Activated naive CD4-positive, alpha-beta T cell treated with anti-CD3 and anti-CD28 coated beads, Interleukin-2, amount 50 U/mL, for 72 hours (primary cell): ENCODE measurements around the gene CEP170B. TPM values are rescaled to one million over a fixed set of nuclear protein-coding genes. Genes with fewer than 3 reads are reported as not detected.
A peak's percentile ranks its signal among the peaks of the same experiment; 100 is the strongest.

Experiments used
- ATAC-seq, 2 donors: fragments of 150-1000 bp; cut with Tn5 transposase; 2 replicates each; pipeline ENCODE4 v1.10.0; 2021; ENCODE audit warnings: mild to moderate bottlenecking in 2 of 2, moderate library complexity in 2 of 2
- DNase-seq, 2 donors: peaks; one replicate each; pipeline ENCODE4 v3.0.0; 2021 to 2022; ENCODE audit warnings: low spot score in 2 of 2
- H3K27ac Mint-ChIP-seq, 2 donors: one replicate each; pipeline ENCODE4 v1.8.0; 2022; ENCODE audit warnings: mild to moderate bottlenecking in 2 of 2, mixed read lengths in 2 of 2
- H3K36me3 Mint-ChIP-seq, 2 donors: one replicate each; pipeline ENCODE4 v1.8.0; 2022; ENCODE audit warnings: mixed read lengths in 2 of 2
- H3K9me3 Mint-ChIP-seq, 2 donors: one replicate each; pipeline ENCODE4 v1.8.0; 2022; ENCODE audit warnings: mixed read lengths in 2 of 2
- total RNA-seq, 2 donors: library from RNA; stranded (reverse); gene quantifications; one replicate each; pipeline ENCODE4 v1.2.3, GENCODE V29; 2022

CEP170B gene
- total RNA-seq, 2 donors from 2014 or later = 6.0 to 9.4 TPM

DNA sequence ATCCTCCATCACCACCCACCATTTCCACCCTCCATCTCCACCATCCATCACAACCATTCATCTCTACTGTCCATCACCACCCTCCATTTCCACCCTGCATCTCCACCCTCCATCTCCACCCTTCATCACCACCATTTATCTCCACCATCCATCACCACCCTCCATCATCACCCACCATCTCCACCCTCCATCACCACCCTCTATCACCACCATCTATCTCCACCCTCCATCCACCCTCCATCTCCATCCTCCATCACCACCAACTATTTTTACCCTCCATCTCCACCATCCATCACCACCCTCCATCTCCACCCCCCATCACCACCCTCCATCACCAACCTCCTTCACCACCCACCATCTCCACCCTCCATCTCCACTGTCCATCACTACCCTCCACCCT is 4.7 kb upstream of the CEP170B start:
- Mint-ChIP-seq H3K27ac (no peak overlapping the region), H3K9me3 (no peaks in the 10 kb centered on the region), H3K36me3 (no peaks in the 10 kb centered on the region)
- ATAC-seq = no peak
- DNase-seq = no peak

DNA sequence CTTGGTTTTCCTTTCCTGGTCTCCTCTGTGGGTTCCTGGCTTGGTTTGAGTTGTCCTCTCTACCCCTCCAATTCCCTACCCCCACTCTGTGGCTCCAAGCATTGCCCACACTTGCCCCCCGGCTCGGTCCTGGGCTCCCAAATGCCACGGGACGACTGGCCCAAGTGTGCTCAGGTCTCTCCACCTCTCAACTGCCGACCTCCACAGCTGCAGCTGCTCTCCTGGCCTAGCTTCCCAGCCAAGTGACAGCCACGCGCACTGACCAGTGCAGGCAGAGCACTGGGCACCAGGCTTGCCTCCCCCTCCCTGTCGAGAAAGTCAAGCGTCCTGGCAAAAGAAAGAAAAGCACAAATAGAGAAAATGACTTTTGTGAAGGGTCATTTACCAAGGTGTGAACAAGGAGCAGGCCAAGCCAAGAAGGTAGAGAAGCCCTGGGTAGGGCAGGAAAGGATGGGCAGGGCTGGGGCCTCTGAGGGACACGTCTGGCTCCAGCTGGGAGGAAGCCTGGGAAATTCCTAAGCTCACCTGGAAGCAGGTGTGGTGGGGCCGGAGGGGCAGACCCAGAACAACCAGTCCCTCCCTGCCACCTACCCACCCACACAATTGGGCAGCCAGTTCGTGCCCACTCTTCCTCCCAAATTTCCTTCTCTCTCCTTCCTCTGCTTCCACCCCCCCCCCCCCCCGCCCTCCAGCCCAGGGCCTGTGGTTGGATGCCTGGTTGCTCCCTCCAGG is 1.8 kb upstream of the CEP170B start:
- no peaks in the 10 kb centered on the region for H3K36me3 Mint-ChIP-seq
- no peak for ATAC-seq
- no peak overlapping the region for H3K27ac Mint-ChIP-seq
- DNase-seq = peak in 1 of 2 donors; percentile 47
- no peaks in the 10 kb centered on the region for H3K9me3 Mint-ChIP-seq

DNA sequence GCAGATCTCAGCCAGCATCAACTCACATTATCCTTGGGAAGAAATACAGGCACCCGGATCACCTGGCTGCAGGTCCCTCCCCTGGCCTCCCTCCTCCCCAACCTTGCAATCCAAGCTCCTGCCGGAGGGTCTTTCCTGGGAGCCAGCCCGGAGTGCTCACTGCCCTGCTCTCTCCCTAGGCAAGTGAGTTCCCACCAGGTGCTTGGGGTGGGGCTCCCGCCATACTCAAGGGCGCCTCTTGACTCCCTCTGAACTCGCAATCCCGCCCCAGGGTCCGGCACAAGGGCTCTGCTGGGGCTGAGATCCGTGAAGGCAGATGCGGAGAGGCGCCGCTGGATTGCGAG is 1.2 kb upstream of the CEP170B start:
- no peaks in the 10 kb centered on the region for H3K36me3 Mint-ChIP-seq
- no peaks in the 10 kb centered on the region for H3K9me3 Mint-ChIP-seq
- DNase-seq = no peak
- no peak overlapping the region for H3K27ac Mint-ChIP-seq
- ATAC-seq = no peak

DNA sequence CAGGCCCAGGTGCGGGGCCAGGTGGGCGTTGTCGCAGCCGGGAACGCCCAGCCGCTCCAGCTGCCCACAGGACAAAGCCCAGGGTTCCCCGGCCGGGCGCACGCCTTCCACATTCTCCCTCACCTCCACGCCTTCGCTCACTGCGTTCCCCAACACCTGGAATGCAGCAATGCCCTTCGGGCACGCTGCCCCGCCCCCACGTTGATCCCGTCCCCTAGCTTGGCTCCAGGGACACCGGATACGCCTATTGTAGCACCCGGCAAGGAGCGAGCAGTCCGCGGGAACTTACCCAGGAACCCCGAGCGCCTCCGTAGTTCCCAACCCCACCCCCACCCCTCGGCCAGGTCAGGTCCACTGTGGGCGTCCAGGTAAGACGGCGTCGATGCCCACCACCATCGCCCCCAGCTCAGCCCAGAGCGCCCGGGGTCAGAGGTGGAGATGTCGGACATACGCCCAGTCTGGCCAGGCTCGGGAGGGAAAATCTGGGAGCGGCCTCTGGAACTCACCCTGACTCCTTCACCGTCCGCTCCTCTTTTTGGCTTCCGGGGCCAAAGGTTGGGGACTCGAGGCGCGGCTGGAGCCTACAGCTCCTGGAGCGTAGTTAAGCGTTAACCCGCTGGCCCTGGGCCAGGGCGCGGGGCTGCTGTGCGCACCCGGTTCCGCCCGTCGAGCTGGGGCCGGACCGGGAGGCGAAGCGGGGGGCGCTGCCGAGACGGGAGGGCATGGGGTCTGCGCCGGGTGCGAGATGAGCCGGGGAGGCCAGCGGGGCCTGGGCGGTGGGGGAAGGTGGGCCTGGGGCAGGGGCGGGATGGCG is 594 bp upstream of the CEP170B start:
- DNase-seq (peak in 1 of 2 donors; percentile 31), ATAC-seq (peak in 1 of 2 donors; percentile 12)
- Mint-ChIP-seq H3K9me3 (no peaks in the 10 kb centered on the region), H3K36me3 (no peaks in the 10 kb centered on the region), H3K27ac (no peak overlapping the region)

DNA sequence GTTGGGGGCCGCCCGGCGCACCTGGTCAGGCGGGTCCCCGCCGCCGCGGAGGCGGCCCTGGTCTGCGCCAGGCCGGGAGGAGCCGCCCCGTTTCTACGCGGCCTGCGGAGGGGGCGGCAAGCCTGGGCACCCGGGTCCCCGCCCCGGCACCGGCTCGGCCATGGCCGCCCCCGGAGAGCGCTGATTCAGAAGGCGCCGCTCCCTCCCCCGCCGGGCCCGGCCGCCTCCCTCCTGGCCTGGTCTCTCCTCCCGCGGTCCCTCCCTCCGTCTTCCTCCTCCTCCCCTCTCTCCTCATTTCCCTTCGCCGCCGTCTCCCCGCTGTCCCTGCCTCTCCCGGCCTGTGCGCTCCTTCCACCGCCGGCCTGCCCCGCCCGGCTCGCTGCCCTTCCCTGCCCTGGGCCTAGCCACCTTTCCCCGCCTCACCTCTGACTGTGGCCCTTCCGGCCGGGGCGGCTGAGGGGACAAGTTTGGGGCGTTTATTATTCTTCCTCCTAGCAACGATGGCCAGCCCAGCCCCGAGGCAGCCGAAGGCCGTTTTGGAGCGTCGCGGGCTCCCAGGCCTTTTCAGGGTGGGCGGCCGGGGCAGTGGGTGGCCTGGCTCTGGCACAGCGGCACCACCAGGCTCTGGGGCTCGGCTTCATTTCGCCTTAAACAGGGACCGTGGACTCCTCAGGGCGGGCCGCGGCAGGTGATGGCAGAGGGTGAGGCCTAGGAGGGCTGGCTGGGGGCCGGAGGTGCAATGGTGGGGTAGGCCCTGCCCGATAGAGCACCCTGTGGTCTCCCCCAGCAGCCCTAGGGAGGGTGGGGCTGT is 768 bp downstream of the CEP170B start:
- ATAC-seq = peak; percentile 65 to 72

DNA sequence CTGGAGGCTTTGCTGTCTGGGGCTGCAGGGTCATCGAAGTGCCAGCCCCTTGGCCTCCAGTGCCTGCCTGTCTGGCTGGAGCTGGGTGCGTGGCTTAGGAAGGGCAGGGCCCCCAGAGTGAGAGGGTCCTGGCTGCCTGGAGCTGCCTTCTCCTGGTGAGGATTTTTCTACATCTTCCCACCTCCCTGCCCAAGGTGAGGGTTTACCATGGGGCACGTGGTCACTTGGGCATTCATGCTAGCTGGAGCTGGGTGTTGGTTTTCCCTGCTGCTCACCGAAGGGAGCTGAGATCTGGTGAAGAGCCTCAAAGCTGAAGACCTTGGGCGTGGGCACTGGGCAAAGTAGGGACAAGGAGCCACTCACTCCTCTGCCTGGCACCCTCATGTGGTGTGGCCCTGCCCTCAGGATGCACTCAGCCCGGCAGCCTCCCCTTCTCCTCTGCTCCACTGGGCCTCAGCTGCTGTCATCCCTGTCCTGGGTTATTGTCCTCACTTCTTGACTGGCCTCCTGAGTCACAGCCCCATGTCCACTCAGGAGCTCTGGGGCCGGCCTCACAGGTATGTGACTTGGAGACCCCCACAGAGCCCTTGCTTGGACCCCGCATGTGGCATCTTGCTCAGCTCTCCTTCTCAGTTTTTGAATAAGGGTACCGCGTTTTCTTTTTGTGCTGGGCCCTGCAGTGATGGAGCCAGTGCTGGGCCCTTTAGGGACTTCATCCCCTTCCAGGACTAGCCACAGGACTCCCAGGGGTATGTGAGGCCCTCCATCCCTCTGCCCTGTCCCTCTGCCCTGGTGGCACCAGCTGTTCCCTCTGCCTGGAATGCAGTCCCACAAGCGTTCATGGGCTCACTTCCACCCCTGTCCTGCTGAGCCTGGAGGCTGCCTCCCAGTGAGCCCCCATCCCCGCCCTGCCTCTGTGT is 1.6 kb downstream of the CEP170B start:
- DNase-seq (no peak), ATAC-seq (no peak)
- Mint-ChIP-seq H3K9me3 (no peaks in the 10 kb centered on the region), H3K27ac (no peak overlapping the region), H3K36me3 (no peaks in the 10 kb centered on the region)

More for the DNA sequence above, 768 bp downstream of the CEP170B start:
- Mint-ChIP-seq H3K27ac (peak overlapping the region in 1 of 2 donors; percentile 18), H3K36me3 (no peaks in the 10 kb centered on the region), H3K9me3 (no peaks in the 10 kb centered on the region)
- DNase-seq = peak in 1 of 2 donors; percentile 39

DNA sequence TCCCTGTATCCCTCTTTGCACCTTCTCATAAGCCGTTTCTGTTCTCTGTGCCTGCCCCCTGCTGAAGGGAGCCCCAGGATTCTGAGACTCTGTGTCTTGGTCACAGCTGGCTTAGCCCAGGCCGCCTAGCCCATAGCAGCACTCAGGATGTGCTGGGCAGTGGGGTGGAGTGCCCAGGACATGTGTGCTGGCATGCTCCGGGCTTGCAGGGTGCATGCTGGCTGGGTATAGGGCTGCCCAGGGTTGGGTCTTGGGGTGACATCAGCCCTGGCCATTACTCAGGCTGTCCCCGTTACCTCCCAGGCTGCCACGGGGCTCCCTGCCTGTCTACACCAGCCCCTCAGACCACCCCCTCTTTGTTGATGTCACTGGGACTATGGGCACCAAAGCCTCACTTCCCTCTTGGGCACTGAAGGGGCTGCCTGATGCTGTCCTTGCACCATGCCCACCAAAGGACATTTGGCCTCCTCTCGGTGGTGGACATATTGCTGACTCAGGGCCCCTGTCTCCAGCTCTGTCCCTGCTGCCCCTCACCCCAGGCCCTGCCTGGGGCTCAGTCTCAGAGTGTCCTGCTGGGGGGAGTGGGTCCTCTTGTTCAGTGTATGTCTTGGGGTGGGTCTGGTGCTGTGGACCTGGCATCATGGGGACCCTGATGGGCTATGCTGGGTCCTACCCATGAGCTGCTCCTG is 2.4 kb downstream of the CEP170B start:
- DNase-seq (no peak), ATAC-seq (no peak)
- Mint-ChIP-seq H3K9me3 (no peaks in the 10 kb centered on the region), H3K27ac (no peak overlapping the region), H3K36me3 (no peaks in the 10 kb centered on the region)

DNA sequence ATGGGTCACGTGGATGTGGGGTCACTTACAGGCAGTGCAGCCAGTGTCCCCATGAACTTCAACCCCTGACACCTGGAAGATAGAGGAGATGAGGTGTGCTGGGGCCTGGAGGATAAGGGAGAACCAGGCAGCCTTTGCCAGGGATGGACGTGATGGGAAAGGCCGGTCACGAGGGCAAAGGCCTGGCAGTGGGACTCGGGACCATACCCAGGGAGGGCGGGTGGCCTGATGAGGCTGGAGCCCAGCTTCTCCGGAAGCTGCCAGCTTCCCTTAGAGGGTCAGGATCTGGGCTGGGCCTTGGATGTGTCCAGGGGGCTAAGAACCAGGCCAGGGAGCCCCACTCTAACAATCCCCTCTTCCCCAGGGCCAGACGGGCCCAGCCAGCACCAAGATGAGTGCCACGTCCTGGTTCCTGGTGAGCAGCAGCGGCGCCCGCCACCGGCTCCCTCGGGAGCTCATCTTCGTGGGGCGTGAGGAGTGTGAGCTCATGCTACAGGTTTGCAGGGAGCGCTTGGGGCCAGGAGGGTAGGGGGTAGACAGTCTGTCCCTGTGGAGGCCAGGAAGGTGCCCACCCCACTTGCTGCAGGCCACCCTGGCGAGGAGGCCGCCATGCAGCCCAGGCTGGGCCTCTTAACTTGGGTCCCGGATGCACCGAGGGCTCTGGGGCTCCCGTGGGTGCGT is 3.1 kb downstream of the CEP170B start:
- H3K27ac Mint-ChIP-seq = no peak overlapping the region
- no peaks in the 10 kb centered on the region for H3K36me3 Mint-ChIP-seq
- H3K9me3 Mint-ChIP-seq = no peaks in the 10 kb centered on the region
- ATAC-seq (no peak), DNase-seq (no peak)

DNA sequence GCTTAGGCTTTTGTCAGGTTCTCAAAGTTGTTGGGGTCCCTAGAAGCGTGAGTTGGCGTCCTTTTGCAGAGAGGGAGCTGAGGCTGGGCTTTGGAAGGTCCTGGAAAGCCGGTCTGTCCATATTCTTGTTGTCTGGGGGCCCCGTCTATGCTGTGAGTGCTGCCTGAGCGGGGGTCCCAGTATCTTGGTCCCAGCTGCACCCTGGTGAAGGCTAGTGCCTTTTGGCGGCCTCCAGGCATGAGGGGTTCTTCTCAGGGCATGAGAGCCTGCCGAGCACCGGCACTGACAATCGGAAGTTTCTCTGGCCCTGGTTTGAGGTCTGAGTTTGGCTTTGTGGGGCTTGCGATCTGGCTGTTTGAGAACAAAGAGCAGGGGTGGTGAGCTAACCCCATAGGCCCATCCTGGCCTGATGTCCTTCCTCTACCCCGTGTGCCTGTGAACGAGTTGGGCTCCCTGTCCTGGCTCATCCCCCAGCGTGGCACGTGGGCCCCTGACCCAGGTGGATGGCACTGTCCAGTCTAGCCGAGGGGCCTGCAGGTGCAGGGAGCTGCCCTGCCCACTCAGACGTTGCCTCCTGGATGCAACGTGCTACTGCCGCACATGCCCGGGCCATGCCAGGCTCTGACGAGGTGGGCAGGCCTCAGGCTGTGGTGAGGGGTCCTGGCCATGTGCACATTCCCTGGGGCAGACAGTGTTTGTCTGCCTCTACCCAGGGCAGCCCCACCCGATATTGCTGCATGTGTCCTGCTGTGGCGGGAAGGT is 3.9 kb downstream of the CEP170B start:
- H3K27ac Mint-ChIP-seq = no peak overlapping the region

DNA sequence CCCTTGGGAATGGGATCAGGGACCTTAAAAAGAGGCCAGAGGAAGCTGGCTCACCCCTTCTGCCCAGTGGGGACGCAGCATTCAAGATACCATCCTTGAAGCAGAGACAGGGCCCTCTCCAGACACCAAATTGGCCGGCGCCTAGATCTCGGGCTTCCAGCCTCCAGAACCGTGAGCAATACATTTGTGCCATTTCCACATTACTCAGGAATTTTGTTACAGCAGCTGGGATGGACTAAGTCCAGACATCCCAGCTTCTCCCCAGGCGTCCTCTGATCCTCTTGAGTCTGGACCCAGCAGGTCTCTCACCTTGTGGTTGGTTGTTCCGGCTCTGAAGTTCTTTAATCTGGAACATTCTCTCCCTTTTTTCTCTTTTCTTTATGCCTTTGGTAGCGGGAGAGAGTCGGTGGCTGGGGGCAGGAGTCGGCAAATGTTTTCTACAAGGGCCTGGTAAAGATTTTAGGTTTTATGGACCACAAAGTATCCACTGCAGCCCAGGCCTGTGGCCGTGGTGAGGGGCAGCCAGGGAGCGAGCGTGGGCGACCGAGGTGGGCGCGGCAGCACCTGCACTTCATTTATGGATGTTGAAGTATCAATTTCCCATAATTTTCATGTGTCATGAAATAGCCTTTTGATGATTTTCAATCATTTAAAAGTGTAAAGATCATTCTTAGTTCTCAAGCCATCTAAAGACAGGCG is 4.8 kb downstream of the CEP170B start:
- Mint-ChIP-seq H3K27ac (no peak overlapping the region), H3K9me3 (no peaks in the 10 kb centered on the region), H3K36me3 (no peaks in the 10 kb centered on the region)
- ATAC-seq = no peak
- no peak for DNase-seq

More for the DNA sequence above, 3.9 kb downstream of the CEP170B start:
- no peaks in the 10 kb centered on the region for H3K36me3 Mint-ChIP-seq
- DNase-seq (no peak), ATAC-seq (no peak)
- no peaks in the 10 kb centered on the region for H3K9me3 Mint-ChIP-seq

DNA sequence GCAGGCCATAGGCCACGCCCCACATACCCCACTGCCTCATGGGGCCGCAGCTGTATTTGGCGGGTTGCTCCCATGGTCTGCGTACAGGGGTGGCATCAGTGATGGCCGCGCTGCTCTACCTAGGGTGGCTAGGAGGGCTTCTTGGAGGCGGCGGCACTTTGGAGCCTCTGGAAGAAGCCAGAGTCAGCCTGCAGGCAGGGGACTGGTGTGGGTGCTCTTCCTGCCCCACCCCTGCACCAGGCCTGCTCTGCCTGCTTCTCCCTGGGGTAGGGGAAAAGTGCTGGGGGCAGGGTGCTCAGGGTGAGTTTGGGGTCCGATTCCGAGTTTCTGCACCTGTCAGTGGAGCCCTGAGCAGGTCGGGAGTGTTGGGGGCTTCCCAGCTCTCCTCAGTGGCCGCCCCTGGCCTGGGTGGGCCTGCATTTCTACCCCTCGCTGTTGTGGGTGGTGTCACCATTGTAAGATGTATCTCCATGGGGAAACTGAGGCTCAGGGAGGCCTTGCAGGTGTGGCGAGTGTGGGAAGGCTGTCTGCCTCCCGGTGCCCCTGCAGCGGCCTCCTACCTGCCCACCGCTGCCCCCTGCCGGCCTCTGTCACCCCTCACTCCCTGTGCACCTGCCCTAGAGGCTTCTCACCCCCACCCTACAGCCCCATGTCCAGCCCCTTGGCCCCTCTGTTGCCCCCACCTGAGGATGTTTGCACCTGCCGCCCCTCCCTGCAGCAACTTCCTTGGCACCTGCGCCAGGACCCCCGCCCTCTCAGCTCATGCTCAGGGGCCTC is 5.5 kb downstream of the CEP170B start:
- peak in 1 of 2 donors; percentile 72 for DNase-seq
- Mint-ChIP-seq H3K9me3 (no peaks in the 10 kb centered on the region), H3K27ac (no peak overlapping the region), H3K36me3 (no peaks in the 10 kb centered on the region)
- ATAC-seq = peak; percentile 38 to 74

DNA sequence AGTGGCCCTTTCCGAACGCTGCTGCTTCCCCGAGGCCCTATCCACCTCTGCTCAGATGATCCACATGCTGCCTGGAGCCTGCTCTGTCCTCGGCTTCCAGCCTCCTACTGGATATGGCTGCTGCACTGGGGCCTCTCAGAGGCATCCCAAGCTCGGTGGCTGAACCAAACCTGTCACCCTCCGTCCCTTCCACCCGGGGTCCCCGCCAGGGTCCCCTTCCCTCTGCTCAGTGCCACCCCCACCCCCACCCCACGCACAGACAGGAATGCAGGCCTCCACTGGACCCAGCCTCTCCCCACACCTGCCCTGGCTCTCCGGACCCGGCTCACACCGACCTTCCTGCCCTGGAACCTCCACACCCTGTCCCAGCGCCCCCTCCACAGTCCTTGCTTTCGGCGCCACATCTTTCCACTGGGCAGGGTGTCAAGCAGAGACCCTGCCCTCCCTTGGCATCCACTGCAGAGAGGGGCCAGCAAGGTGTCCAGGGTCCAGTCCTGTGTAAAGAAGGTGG is 6.1 kb downstream of the CEP170B start:
- H3K9me3 Mint-ChIP-seq = no peaks in the 10 kb centered on the region
- no peak overlapping the region for H3K27ac Mint-ChIP-seq
- DNase-seq (no peak), ATAC-seq (peak in 1 of 2 donors; percentile 6)
- H3K36me3 Mint-ChIP-seq = no peaks in the 10 kb centered on the region
